ENCODE results near the gene RAB36. TPM values are rescaled to one million over a fixed set of nuclear protein-coding genes. Genes with fewer than 3 reads are reported as not detected.

The RAB36 gene
- polyA plus RNA-seq, 4 donors: 0.27 to 1.7 (median 0.92) TPM; not detected in 1

DNA sequence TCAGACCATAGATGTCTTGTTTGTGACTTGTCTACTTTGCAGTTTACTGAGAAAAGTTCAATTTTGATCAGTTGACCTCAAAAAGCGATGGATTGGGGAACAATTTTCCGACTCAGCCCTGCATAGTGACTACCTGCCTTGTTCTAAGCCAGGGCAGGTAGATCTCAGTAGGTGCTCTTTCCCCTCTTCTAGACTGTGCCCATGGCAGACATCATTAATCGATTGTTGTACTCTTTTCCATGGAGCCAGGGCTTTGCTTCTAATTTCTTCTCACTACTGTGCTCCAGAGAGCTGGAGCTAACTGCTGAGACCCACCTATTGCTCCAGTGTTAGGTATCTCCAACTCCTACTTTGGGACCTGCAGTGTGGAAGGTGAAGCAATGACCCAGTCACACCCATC is 9.9 kb downstream of the RAB36 start:
- no peaks in the 10 kb centered on the region for H3K4me1 ChIP-seq (ENCODE audit: control insufficient read depth in 3 of 3, insufficient read depth in 2 of 3, low read depth in 1 of 3, low read length in 2 of 3)
- no peak overlapping the region for H3K27ac ChIP-seq (ENCODE audit: low read depth in 1 of 3, low read length in 2 of 3)
- H3K27me3 ChIP-seq (ENCODE audit: control insufficient read depth in 3 of 3, insufficient read depth in 3 of 3, low read length in 3 of 3): no peaks in the 10 kb centered on the region
- DNase-seq (no peak), FAIRE-seq (no peak)
- no peaks in the 10 kb centered on the region for H3K9me3 ChIP-seq (ENCODE audit: control insufficient read depth in 2 of 2, insufficient read depth in 1 of 2, low read depth in 1 of 2, low read length in 1 of 2)
- no peak overlapping the region for H3K4me3 ChIP-seq (ENCODE audit: low read depth in 1 of 3, low read length in 3 of 3)
- WGBS, 3 donors: 93 to 100% (median 95%) methylated on average over 3 of the region's 3 CpGs
- H3K36me3 ChIP-seq (ENCODE audit: control insufficient read depth in 3 of 3, insufficient read depth in 2 of 3, low read depth in 1 of 3, low read length in 3 of 3): peaks cover 0 to 20% (median 0%) of the 10 kb centered on the region in 3 donors

DNA sequence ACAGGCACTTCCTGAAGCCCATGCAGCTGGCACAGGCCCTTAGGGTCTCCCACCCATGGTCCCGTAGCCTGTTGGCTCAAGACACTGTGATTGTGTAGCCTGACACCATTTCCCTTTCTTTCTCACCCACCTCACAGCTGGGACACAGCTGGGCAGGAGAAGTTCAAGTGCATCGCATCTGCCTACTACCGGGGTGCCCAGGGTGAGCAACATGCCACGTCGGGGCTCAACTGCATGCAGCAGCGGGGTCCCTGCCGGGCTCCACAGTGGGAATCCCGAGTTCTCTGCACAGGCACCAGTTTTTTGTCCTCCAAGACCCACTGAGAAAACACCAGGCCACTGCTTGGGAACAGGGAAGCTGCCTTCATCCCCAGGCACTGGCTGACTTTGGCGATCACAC is 10.6 kb downstream of the RAB36 start:
- DNase-seq (no peak), FAIRE-seq (no peak)
- no peak overlapping the region for H3K4me3 ChIP-seq (ENCODE audit: low read depth in 1 of 3, low read length in 3 of 3)
- no peaks in the 10 kb centered on the region for H3K9me3 ChIP-seq (ENCODE audit: control insufficient read depth in 2 of 2, insufficient read depth in 1 of 2, low read depth in 1 of 2, low read length in 1 of 2)
- no peak overlapping the region for H3K27ac ChIP-seq (ENCODE audit: low read depth in 1 of 3, low read length in 2 of 3)
- WGBS, 3 donors: 92 to 97% (median 96%) methylated on average over 9 of the region's 9 CpGs
- H3K4me1 ChIP-seq (ENCODE audit: control insufficient read depth in 3 of 3, insufficient read depth in 2 of 3, low read depth in 1 of 3, low read length in 2 of 3): no peaks in the 10 kb centered on the region
- H3K27me3 ChIP-seq (ENCODE audit: control insufficient read depth in 3 of 3, insufficient read depth in 3 of 3, low read length in 3 of 3): no peaks in the 10 kb centered on the region
- peaks cover 0 to 20% (median 0%) of the 10 kb centered on the region in 3 donors for H3K36me3 ChIP-seq (ENCODE audit: control insufficient read depth in 3 of 3, insufficient read depth in 2 of 3, low read depth in 1 of 3, low read length in 3 of 3)

DNA sequence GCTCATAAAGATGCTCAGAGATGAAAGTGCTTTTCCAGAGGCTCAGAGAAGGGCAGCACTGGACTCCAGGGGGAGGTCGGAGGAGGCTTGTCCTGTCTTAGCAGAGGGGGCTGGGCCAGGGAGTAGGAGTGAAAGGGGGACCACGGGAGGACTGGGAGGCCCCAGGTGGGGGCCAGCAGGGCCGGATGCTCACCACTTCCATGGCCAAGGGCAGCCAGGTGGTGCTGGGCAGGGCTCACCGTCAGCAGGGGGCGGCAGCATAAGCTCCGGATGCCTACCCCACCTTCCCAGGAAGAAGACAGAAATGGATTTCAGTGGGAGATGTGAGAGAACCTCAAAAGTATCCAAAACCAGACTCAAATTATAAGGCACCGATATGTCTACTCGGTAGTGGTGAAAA is 11.0 kb downstream of the RAB36 start:
- Histone ChIP-seq H3K4me3 (ENCODE audit: low read depth in 1 of 3, low read length in 3 of 3) (no peak overlapping the region), H3K27me3 (ENCODE audit: control insufficient read depth in 3 of 3, insufficient read depth in 3 of 3, low read length in 3 of 3) (no peaks in the 10 kb centered on the region), H3K27ac (ENCODE audit: low read depth in 1 of 3, low read length in 2 of 3) (no peak overlapping the region), H3K9me3 (ENCODE audit: control insufficient read depth in 2 of 2, insufficient read depth in 1 of 2, low read depth in 1 of 2, low read length in 1 of 2) (no peaks in the 10 kb centered on the region), H3K36me3 (ENCODE audit: control insufficient read depth in 3 of 3, insufficient read depth in 2 of 3, low read depth in 1 of 3, low read length in 3 of 3) (peaks cover 0 to 17% (median 0%) of the 10 kb centered on the region in 3 donors), H3K4me1 (ENCODE audit: control insufficient read depth in 3 of 3, insufficient read depth in 2 of 3, low read depth in 1 of 3, low read length in 2 of 3) (no peaks in the 10 kb centered on the region)
- DNase-seq (no peak), FAIRE-seq (no peak)
- 47 to 58% (median 56%) methylated on average over 8 of the region's 8 CpGs for WGBS, 3 donors

DNA sequence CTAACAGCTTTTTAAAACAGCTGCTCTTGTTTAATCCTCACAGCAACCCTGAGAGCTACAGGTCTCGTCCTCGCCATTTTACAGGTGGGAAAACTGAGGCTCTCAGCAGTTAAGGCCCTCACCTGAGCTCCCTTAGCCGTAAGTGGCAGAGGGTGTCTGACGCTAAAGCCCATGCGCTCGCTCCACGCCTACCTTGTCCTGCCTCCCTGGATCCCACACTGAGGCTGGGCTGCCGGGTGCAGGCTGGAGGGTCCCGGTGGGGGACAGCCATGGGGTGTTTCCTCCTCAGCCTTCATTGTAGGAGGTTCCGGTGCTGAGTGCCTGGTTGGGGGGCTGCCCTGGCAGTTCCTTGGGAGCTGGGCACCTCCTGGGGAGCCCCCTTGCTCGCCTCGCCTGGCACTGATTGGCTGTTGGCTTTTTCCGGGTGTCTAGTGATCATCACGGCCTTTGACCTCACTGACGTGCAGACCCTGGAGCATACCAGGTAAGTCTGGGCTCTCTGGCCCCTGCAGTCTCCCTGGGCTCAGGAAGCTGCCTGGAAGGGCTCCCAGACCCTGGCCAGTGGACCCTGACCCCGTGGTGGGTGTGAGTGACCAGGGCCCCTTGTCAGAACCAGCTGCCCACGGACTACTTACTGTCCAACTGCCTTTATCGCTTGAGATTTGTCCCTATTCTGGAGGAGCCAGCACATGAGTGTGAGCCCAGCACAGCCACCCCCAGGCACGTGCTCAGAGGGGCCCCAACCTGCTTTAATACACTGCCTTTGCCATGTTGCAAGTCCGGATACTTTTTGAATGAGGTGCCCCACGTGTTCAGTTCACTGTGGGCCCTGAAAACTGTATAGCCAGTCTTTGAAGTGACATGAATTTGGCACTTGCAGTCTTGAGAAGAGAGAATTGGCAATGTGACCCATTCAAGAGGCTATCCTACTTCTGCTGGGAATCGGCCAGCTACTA is 12.6 kb downstream of the RAB36 start:
- Histone ChIP-seq H3K36me3 (ENCODE audit: control insufficient read depth in 3 of 3, insufficient read depth in 2 of 3, low read depth in 1 of 3, low read length in 3 of 3) (peaks cover 0 to 20% (median 0%) of the 10 kb centered on the region in 3 donors), H3K27me3 (ENCODE audit: control insufficient read depth in 3 of 3, insufficient read depth in 3 of 3, low read length in 3 of 3) (no peaks in the 10 kb centered on the region), H3K4me3 (ENCODE audit: low read depth in 1 of 3, low read length in 3 of 3) (no peak overlapping the region), H3K4me1 (ENCODE audit: control insufficient read depth in 3 of 3, insufficient read depth in 2 of 3, low read depth in 1 of 3, low read length in 2 of 3) (no peaks in the 10 kb centered on the region), H3K27ac (ENCODE audit: low read depth in 1 of 3, low read length in 2 of 3) (no peak overlapping the region), H3K9me3 (ENCODE audit: control insufficient read depth in 2 of 2, insufficient read depth in 1 of 2, low read depth in 1 of 2, low read length in 1 of 2) (no peaks in the 10 kb centered on the region)
- DNase-seq (no peak), FAIRE-seq (no peak)
- WGBS, 3 donors: 56 to 81% (median 66%) methylated on average over 22 of the region's 22 CpGs

DNA sequence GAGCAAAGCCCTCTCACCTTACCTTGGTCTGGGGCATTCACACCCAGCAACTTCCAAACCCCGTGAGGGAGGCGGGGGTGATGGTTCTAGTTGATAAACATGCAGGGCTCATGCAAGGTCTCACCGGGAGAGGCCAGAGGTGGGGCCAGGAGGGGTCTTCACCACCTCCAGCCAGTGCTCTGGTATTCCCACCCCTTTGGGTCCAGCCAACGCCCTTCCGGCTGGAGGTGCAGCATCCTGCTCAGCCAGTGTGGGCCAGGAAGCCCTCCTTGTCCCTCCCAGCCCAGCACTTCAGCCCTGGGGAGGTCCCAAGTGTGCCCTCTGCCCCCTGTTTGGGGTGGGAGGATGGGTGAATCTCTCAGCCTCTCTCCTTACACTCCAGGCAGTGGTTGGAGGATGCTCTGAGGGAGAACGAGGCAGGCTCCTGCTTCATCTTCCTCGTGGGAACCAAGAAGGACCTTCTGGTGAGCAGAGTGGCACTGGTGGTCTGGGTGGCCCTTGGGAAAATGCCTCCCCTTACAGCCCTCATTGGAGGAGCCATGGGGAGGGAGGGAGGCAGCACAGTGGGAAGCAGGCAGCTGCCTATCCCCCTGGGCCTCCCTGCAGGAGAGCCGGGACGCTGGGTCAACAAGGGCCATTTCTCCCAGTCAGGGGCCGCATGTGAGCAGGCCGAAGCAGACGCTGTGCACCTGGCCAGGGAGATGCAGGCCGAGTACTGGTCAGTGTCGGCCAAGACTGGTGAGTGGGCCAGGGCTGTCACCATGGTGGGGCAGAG is 13.4 kb downstream of the RAB36 start:
- 83 to 84% (median 84%) methylated on average over 14 of the region's 14 CpGs for WGBS, 3 donors
- FAIRE-seq (no peak), DNase-seq (no peak)
- no peaks in the 10 kb centered on the region for H3K27me3 ChIP-seq (ENCODE audit: control insufficient read depth in 3 of 3, insufficient read depth in 3 of 3, low read length in 3 of 3)
- H3K27ac ChIP-seq (ENCODE audit: low read depth in 1 of 3, low read length in 2 of 3): no peak overlapping the region
- H3K4me3 ChIP-seq (ENCODE audit: low read depth in 1 of 3, low read length in 3 of 3): no peak overlapping the region
- H3K36me3 ChIP-seq (ENCODE audit: control insufficient read depth in 3 of 3, insufficient read depth in 2 of 3, low read depth in 1 of 3, low read length in 3 of 3): peaks cover 0 to 16% (median 0%) of the 10 kb centered on the region in 3 donors
- H3K4me1 ChIP-seq (ENCODE audit: control insufficient read depth in 3 of 3, insufficient read depth in 2 of 3, low read depth in 1 of 3, low read length in 2 of 3): no peaks in the 10 kb centered on the region
- no peaks in the 10 kb centered on the region for H3K9me3 ChIP-seq (ENCODE audit: control insufficient read depth in 2 of 2, insufficient read depth in 1 of 2, low read depth in 1 of 2, low read length in 1 of 2)

DNA sequence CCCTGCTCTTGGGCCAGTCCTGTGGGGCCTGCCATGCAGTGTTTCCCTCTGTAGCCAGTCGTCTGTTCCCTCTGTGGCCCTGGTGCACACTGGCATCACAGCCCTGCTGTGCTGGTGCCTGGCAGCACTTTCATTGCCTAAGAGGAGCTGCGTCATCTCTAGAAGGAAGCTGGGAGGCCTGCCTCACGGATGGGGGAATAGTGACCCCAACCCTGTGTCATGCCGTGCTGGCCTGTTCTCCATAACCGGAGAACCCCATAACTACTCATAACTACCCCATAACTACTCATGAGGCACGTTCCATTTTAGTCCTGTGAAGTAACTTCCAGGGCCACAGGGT is 14.0 kb downstream of the RAB36 start:
- 89 to 90% (median 89%) methylated on average over 6 of the region's 6 CpGs for WGBS, 3 donors
- Histone ChIP-seq H3K27ac (ENCODE audit: low read depth in 1 of 3, low read length in 2 of 3) (no peak overlapping the region), H3K27me3 (ENCODE audit: control insufficient read depth in 3 of 3, insufficient read depth in 3 of 3, low read length in 3 of 3) (no peaks in the 10 kb centered on the region), H3K4me1 (ENCODE audit: control insufficient read depth in 3 of 3, insufficient read depth in 2 of 3, low read depth in 1 of 3, low read length in 2 of 3) (no peaks in the 10 kb centered on the region), H3K36me3 (ENCODE audit: control insufficient read depth in 3 of 3, insufficient read depth in 2 of 3, low read depth in 1 of 3, low read length in 3 of 3) (peaks cover 0 to 13% (median 0%) of the 10 kb centered on the region in 3 donors), H3K4me3 (ENCODE audit: low read depth in 1 of 3, low read length in 3 of 3) (no peak overlapping the region), H3K9me3 (ENCODE audit: control insufficient read depth in 2 of 2, insufficient read depth in 1 of 2, low read depth in 1 of 2, low read length in 1 of 2) (no peaks in the 10 kb centered on the region)
- no peak for DNase-seq
- FAIRE-seq: no peak

DNA sequence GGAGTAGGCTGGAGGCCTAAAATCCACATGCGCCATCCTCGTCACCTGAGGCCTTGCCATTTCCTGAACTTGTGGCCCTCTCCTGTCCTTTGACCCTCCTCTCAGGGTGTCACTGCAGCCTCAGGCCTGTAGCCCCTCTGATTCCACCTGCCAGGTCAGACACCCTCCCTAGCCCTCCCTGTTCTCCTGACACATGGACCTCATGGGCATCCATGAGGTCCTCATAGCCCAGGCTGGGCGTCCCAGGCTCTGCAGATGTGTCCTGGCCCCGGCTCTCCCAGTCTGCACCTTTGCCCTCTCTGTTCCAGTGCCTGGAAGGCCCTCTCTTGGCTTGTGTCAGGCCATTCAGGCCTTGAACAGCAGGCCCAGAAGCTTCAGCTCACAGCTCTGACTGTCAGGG is 15.8 kb downstream of the RAB36 start:
- DNase-seq: no peak
- no peaks in the 10 kb centered on the region for H3K9me3 ChIP-seq (ENCODE audit: control insufficient read depth in 2 of 2, insufficient read depth in 1 of 2, low read depth in 1 of 2, low read length in 1 of 2)
- FAIRE-seq: no peak
- H3K36me3 ChIP-seq (ENCODE audit: control insufficient read depth in 3 of 3, insufficient read depth in 2 of 3, low read depth in 1 of 3, low read length in 3 of 3): peaks cover 0 to 6% (median 0%) of the 10 kb centered on the region in 3 donors
- H3K4me3 ChIP-seq (ENCODE audit: low read depth in 1 of 3, low read length in 3 of 3): no peak overlapping the region
- H3K4me1 ChIP-seq (ENCODE audit: control insufficient read depth in 3 of 3, insufficient read depth in 2 of 3, low read depth in 1 of 3, low read length in 2 of 3): no peaks in the 10 kb centered on the region
- H3K27me3 ChIP-seq (ENCODE audit: control insufficient read depth in 3 of 3, insufficient read depth in 3 of 3, low read length in 3 of 3): no peaks in the 10 kb centered on the region
- no peak overlapping the region for H3K27ac ChIP-seq (ENCODE audit: low read depth in 1 of 3, low read length in 2 of 3)
- WGBS, 3 donors: 73 to 86% (median 75%) methylated on average over 3 to 4 of the region's 4 CpGs

DNA sequence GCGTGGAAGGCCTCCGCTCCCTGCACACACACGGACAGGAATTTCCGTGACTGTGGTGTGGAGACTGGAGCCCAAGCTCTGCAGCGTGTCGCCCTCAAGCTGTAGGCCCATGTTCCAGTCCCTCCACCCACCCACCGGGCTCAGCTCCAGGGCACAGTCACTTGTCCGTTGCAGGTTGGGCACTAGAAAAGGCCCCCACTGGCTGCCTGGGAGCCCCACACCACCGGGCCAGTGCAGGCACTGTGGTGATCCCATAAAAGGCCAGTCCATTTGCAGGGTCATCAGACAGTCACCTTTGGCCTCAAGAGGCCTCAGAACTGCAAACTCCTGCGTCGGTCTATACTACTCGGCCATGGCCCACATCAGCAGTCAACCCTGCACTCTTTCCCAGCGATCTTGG is 16.3 kb downstream of the RAB36 start:
- no peaks in the 10 kb centered on the region for H3K4me1 ChIP-seq (ENCODE audit: control insufficient read depth in 3 of 3, insufficient read depth in 2 of 3, low read depth in 1 of 3, low read length in 2 of 3)
- no peak overlapping the region for H3K27ac ChIP-seq (ENCODE audit: low read depth in 1 of 3, low read length in 2 of 3)
- H3K4me3 ChIP-seq (ENCODE audit: low read depth in 1 of 3, low read length in 3 of 3): no peak overlapping the region
- H3K36me3 ChIP-seq (ENCODE audit: control insufficient read depth in 3 of 3, insufficient read depth in 2 of 3, low read depth in 1 of 3, low read length in 3 of 3): peaks cover 0 to 5% (median 0%) of the 10 kb centered on the region in 3 donors
- FAIRE-seq (no peak), DNase-seq (no peak)
- no peaks in the 10 kb centered on the region for H3K27me3 ChIP-seq (ENCODE audit: control insufficient read depth in 3 of 3, insufficient read depth in 3 of 3, low read length in 3 of 3)
- H3K9me3 ChIP-seq (ENCODE audit: control insufficient read depth in 2 of 2, insufficient read depth in 1 of 2, low read depth in 1 of 2, low read length in 1 of 2): no peaks in the 10 kb centered on the region
- WGBS, 3 donors: 84 to 93% (median 91%) methylated on average over 13 of the region's 13 CpGs

All from small intestine (tissue), 7 donors.